ENCODE results near the gene XPNPEP1.

Gene XPNPEP1

DNA sequence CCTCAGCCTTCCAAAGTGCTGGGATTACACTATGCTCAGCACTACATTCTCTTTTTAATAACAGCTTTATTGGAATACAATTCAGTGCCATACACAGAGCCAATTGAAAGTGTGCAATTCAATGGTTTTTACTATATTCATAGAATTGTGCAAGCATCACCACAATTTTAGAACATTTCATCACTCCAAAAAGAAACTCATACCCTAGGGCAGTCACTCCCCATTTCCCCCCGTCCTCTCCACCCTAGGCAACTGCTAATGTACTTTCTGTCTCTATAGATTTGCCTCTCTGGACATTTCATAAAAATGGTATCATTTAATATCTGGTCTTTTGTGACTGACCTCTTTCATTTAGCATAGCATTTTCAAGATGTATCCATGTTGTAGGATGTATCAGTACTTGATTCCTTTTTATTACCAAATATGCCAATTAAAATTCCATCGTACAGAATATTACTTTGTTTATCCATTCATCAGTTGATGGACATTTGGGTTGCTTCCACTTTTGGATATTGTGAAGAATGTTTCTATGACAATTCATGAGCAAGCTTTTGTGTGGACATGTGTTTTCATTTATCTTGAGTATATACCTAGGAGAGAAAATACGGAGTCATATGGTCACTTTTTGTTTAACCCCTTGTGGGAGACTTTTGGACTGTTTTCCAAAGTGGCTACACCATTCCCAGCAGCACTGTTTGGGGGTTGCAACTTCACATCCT, 6.3 kb upstream of the XPNPEP1 start:
- no peak overlapping the region for H3K4me3 ChIP-seq
- H3K36me3 ChIP-seq: no peaks in the 10 kb centered on the region
- H3K4me1 ChIP-seq: peaks cover 0 to 16% (median 9%) of the 10 kb centered on the region in 10 experiments; a peak in 10 of 20 replicates
- H3K9me3 ChIP-seq (replicated peaks in 1 of 11): no peaks in the 10 kb centered on the region
- no peaks in the 10 kb centered on the region for H4K20me1 ChIP-seq
- TF ChIP-seq Cebpa-rat (IDR thresholded peaks at IDR 0.05): no peak
- H3K27me3 ChIP-seq: no peaks in the 10 kb centered on the region
- no peak overlapping the region for H3K27ac ChIP-seq
- H3K4me2 ChIP-seq: 0 out of 22 replicates have a peak overlapping the region, but pooled peaks of 2 of the 11 experiments have one; percentile 9 to 15
- no peak overlapping the region for H3K9ac ChIP-seq

DNA sequence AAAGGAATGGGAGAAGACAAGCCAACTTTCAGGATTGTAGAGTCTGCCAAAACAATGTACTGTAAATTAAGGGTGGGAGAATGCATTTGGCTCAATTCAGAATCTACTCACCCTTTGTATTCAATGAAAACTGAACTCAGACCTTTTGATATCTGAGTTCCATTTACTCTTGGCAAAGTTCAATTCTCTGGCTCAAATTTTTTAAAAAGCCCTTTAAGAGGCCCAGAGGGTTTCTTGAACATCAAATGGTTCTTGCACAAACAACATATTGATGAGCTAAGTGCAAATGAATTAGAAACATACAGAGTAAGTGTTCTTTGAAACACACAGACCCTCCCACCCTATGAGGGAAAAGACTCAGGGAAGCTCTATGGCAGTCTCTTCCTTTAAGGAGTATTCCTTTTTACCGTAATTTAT, 5.2 kb upstream of the XPNPEP1 start:
- no peaks in the 10 kb centered on the region for H3K27me3 ChIP-seq
- H4K20me1 ChIP-seq: no peaks in the 10 kb centered on the region
- no peak overlapping the region for H3K27ac ChIP-seq
- peaks cover 0 to 17% (median 8%) of the 10 kb centered on the region in 10 experiments; a peak in 16 of 20 replicates for H3K4me1 ChIP-seq
- H3K9ac ChIP-seq: no peak overlapping the region
- no peak overlapping the region for H3K4me3 ChIP-seq
- no peak for TF ChIP-seq Cebpa-rat (IDR thresholded peaks at IDR 0.05)
- no peak overlapping the region for H3K4me2 ChIP-seq
- H3K9me3 ChIP-seq (replicated peaks in 1 of 11): no peaks in the 10 kb centered on the region
- no peaks in the 10 kb centered on the region for H3K36me3 ChIP-seq

DNA sequence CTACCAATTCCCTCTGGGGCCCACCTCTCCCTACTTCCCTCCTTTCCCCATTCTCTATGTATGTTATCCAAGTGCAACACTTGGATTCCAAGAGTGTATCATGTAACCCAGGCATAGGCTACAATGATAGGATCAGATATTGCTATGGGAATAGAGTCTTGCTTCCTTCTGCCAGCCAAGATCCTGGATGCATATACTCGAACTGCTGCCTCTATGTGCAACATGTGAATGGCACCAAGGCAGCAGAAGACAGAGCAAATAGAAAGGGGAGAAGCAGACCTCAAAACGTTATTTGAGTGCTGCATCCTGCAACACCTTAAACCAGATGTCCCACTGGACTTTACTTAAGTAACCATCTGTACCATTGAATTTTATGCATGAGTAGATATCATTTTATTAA, 3.5 kb upstream of the XPNPEP1 start:
- H3K4me2 ChIP-seq: no peak overlapping the region
- H3K27ac ChIP-seq: no peak overlapping the region
- H3K9me3 ChIP-seq (replicated peaks in 1 of 11): no peaks in the 10 kb centered on the region
- H3K4me1 ChIP-seq: peaks cover 7 to 25% (median 18%) of the 10 kb centered on the region in 10 experiments
- H3K9ac ChIP-seq: no peak overlapping the region
- 0 out of 22 replicates have a peak, but pooled peaks cover 0 to under 1% (median 0%) of the 10 kb centered on the region in 11 experiments for H3K36me3 ChIP-seq
- TF ChIP-seq Cebpa-rat (IDR thresholded peaks at IDR 0.05): no peak
- H3K4me3 ChIP-seq: no peak overlapping the region
- no peaks in the 10 kb centered on the region for H3K27me3 ChIP-seq
- H4K20me1 ChIP-seq: no peaks in the 10 kb centered on the region

DNA sequence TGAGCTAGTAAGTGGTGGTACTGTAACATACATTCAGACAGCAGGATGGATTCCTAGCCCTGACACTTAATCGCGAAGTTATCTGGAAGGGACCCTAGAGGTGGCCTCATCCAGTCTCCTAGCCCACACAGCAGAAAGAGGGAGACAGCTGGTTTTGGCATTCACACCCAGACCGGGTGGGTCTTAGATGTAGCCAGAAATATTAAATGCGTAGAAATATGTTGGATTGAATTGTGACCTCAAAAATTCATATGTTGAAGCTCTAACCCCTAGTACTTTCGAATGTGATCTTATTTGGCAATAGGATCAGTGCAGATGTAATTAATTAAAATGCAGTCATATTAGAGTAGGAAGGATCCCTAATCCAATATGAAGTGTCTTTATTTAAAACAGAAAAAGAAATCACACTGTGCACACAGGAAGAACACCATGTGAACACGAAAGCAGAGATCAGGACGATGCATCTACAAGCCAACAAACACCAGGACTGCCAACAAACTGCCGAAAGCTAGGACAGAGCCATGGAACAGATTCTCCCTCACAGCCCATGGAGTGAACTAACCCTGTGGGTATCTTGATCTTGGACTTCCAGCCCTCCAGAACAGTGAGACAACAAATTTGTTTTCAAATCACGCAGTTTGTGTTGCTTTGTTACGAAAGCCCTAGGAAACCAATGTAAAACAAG, 2.9 kb upstream of the XPNPEP1 start:
- Histone ChIP-seq H3K9me3 (replicated peaks in 1 of 11) (no peaks in the 10 kb centered on the region), H3K36me3 (peaks cover 0 to 7% (median 2%) of the 10 kb centered on the region in 11 experiments; a peak in 5 of 22 replicates), H3K4me3 (no peak overlapping the region), H3K9ac (no peak overlapping the region), H4K20me1 (no peaks in the 10 kb centered on the region; a peak in 1 of 22 replicates), H3K4me1 (peaks cover 13 to 32% (median 23%) of the 10 kb centered on the region in 10 experiments), H3K4me2 (no peak overlapping the region), H3K27ac (no peak overlapping the region), H3K27me3 (no peaks in the 10 kb centered on the region)
- no peak for TF ChIP-seq Cebpa-rat (IDR thresholded peaks at IDR 0.05)

DNA sequence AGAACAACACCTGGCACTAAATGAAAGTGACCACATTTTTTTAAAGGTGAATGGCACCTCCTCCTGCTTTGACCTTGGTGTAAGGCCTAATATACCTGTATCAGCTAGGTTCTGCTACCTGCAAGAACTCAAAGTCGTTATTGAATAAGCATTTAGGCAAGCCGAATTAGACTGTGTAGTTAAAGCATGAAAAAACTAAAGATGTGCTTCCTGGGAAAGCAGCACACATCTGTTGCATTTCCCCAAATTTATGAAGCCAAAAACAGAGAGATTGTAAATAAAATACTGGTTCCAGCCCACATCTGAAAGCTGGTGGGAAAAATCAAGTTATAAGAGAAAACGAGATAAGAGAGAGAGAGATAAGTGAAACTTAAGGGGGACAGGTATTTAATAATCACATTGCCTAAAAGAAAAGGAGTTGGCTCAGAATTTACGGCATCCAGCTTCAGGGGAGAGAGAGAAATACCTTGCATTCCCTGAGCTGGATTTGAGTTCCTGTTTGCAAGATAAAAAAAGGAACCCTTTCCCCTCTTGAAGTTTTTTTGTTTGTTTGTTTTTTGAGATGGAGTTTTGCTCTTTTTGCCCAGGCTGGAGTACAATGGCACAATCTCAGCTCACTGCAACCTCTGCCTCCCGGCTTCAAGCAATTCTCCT, 1.8 kb upstream of the XPNPEP1 start:
- H3K27me3 ChIP-seq: no peaks in the 10 kb centered on the region
- peak overlapping the region in 1 of 11 experiments; percentile 21; a peak in 1 of 22 replicates for H3K4me2 ChIP-seq
- H3K9ac ChIP-seq: no peak overlapping the region
- no peak overlapping the region for H3K27ac ChIP-seq
- H3K4me3 ChIP-seq: no peak overlapping the region
- H3K36me3 ChIP-seq: peaks cover 0 to 17% (median 8%) of the 10 kb centered on the region in 11 experiments; a peak in 12 of 22 replicates
- H3K9me3 ChIP-seq (replicated peaks in 1 of 11): peaks cover 0 to 9% (median 0%) of the 10 kb centered on the region in 11 experiments; a peak in 5 of 22 replicates
- no peak for TF ChIP-seq Cebpa-rat (IDR thresholded peaks at IDR 0.05)
- peaks cover 18 to 41% (median 24%) of the 10 kb centered on the region in 10 experiments for H3K4me1 ChIP-seq
- peaks cover 0 to 2% (median 0%) of the 10 kb centered on the region in 11 experiments; a peak in 1 of 22 replicates for H4K20me1 ChIP-seq

DNA sequence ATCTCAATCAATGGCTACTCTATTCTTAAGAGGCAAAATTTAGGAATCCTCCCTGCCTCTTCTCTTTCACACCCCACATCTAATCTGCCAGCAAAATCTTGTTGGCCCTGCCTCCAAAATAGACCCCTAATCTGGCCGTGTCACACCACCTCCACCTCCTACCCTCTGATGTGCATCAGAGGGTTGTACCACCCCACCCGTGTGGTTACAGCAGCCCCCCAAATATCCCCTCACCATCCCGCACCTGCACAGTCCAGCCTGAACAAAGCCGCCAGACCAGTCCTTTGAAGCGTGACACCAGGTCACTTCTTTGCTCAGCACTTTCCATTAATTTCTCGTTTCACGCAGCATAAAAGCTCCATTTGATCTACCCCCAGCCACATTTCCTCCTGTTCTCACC, 776 bp upstream of the XPNPEP1 start:
- no peak for TF ChIP-seq Cebpa-rat (IDR thresholded peaks at IDR 0.05)
- no peaks in the 10 kb centered on the region for H3K27me3 ChIP-seq
- peaks cover 18 to 41% (median 24%) of the 10 kb centered on the region in 10 experiments for H3K4me1 ChIP-seq
- H3K36me3 ChIP-seq: peaks cover 0 to 24% (median 14%) of the 10 kb centered on the region in 11 experiments; a peak in 12 of 22 replicates
- peak overlapping the region in 6 of 11 experiments; percentile 86 to 97 (median 93); a peak in 7 of 22 replicates for H3K27ac ChIP-seq
- peak overlapping the region in 8 of 10 experiments; percentile 77 to 97 (median 94); a peak in 12 of 20 replicates for H3K4me3 ChIP-seq
- peaks cover 0 to 2% (median 0%) of the 10 kb centered on the region in 11 experiments; a peak in 1 of 22 replicates for H4K20me1 ChIP-seq
- peaks cover 0 to 19% (median 8%) of the 10 kb centered on the region in 11 experiments; a peak in 15 of 22 replicates for H3K9me3 ChIP-seq (replicated peaks in 1 of 11)
- peak overlapping the region; percentile 76 to 97 (median 94) for H3K4me2 ChIP-seq
- H3K9ac ChIP-seq: peak overlapping the region in 6 of 11 experiments; percentile 86 to 99 (median 96); a peak in 10 of 22 replicates

DNA sequence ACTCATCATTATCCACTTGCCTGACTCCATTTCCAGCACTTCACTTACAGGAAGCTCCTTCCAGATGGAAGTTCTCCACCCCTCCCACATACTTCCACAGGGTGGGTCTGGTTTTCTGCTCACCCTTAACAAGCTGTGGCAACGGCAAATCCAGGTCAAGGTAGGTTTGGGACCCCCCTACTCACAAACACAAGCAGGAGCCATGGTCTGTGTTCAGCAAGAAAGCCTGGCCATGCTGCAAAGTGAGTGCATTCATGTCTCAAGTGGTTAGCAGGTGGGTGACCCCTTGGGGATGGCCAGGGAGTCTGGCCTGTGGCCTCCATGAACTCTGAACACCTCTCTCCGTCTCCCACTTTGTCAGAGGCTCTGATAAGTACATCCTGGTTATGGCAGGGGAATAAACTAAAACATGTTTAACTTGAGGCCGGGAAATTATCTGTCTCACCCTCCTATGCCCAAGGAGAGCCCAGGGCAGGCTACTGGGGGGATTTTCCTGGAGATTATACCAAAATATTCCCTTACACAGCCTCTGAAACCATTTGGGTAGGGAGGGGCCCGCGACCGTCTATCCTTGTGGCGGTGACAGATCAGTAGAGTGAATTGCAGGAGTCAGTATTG, 844 bp downstream of the XPNPEP1 start:
- peaks cover 0 to 8% (median 0%) of the 10 kb centered on the region in 11 experiments; a peak in 6 of 22 replicates for H4K20me1 ChIP-seq
- peaks cover 0 to 31% (median 16%) of the 10 kb centered on the region in 11 experiments; a peak in 16 of 22 replicates for H3K9me3 ChIP-seq (replicated peaks in 1 of 11)
- H3K4me3 ChIP-seq: peak overlapping the region; percentile 77 to 98 (median 94)
- TF ChIP-seq Cebpa-rat (IDR thresholded peaks at IDR 0.05): no peak
- H3K27me3 ChIP-seq: no peaks in the 10 kb centered on the region
- peaks cover 0 to 30% (median 19%) of the 10 kb centered on the region in 11 experiments; a peak in 15 of 22 replicates for H3K36me3 ChIP-seq
- H3K4me1 ChIP-seq: peaks cover 20 to 49% (median 25%) of the 10 kb centered on the region in 10 experiments
- peak overlapping the region; percentile 85 to 98 (median 96) for H3K4me2 ChIP-seq
- peak overlapping the region; percentile 86 to 98 (median 92) for H3K27ac ChIP-seq
- H3K9ac ChIP-seq: peak overlapping the region; percentile 86 to 99 (median 95)

DNA sequence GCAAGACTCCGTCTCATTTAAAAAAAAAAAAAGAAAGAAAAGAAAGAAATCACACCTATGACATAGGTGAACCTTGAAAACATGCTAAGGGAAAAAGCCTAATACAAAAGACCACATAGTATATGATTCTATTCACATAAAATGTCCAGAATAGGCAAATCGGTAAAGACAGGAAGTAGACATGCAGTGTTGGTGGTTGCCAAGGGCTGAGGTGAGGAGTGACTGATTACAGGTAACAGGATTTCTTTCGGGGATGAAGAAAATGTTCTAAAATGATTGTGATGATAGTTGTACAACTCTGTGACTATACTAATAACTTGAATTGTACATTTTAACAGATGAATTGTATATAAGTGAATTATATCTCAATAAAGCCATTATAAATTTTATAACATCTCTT, 3.3 kb downstream of the XPNPEP1 start:
- peaks cover 34 to 68% (median 39%) of the 10 kb centered on the region in 10 experiments for H3K4me1 ChIP-seq
- H3K9ac ChIP-seq: no peak overlapping the region
- H3K27me3 ChIP-seq: no peaks in the 10 kb centered on the region
- peaks cover 0 to 33% (median 0%) of the 10 kb centered on the region in 11 experiments; a peak in 6 of 22 replicates for H4K20me1 ChIP-seq
- H3K36me3 ChIP-seq: peaks cover 0 to 35% (median 23%) of the 10 kb centered on the region in 11 experiments; a peak in 17 of 22 replicates
- H3K4me2 ChIP-seq: no peak overlapping the region
- H3K9me3 ChIP-seq (replicated peaks in 1 of 11): peaks cover 0 to 43% (median 27%) of the 10 kb centered on the region in 11 experiments; a peak in 16 of 22 replicates
- H3K4me3 ChIP-seq: no peak overlapping the region
- no peak for TF ChIP-seq Cebpa-rat (IDR thresholded peaks at IDR 0.05)
- H3K27ac ChIP-seq: no peak overlapping the region
